Prostate gland (tissue), 2 donors: ENCODE results near the gene HBS1L. TPM values are rescaled to one million over a fixed set of nuclear protein-coding genes. Genes with fewer than 3 reads are reported as not detected.

Source experiments
- DNase-seq: peaks from one replicate; pipeline ENCODE4 v3.0.0-alpha.2; 2019; ENCODE audit warnings: low spot score
- H3K27ac ChIP-seq, 2 donors: fragments of 200-600 bp; sonication (generic); 2 replicates each; pipeline ENCODE4 v1.5.1; 2017 to 2019
- H3K27me3 ChIP-seq: fragments of 200-600 bp; sonication (generic); replicated peaks from 2 replicates; pipeline ENCODE4 v1.5.1; 2019; ENCODE audit not compliant: insufficient read depth
- H3K36me3 ChIP-seq, 2 donors: fragments of 200-600 bp; sonication (generic); 1 replicate in 1 of 2; 2 replicates in 1 of 2; pipeline versions ENCODE4 v1.5.1 to v1.8.1; 2017 to 2019
- H3K4me1 ChIP-seq: fragments of 200-600 bp; sonication (generic); replicated peaks from 2 replicates; pipeline ENCODE4 v1.5.1; 2019
- H3K4me3 ChIP-seq, 2 donors: fragments of 200-600 bp; sonication (generic); 2 replicates each; pipeline ENCODE4 v1.5.1; 2017 to 2019
- H3K9me3 ChIP-seq: fragments of 200-600 bp; sonication (generic); 2 replicates; pipeline ENCODE4 v1.5.1; 2017
- POLR2A ChIP-seq: fragments of 450-650 bp; IDR thresholded peaks from one replicate; pipeline ENCODE4 v1.6.1; 2016; ENCODE audit warnings: antibody characterized with exemption, mild to moderate bottlenecking
- POLR2AphosphoS5 ChIP-seq: sonication (generic); formaldehyde crosslinking; IDR thresholded peaks from one replicate; pipeline ENCODE4 v1.6.1; 2017; ENCODE audit warnings: antibody characterized with exemption
- WGBS: methylation state at CpG from one replicate; pipeline ENCODE4 v1.1.5; 2018; 5-methylcytosine and 5-hydroxymethylcytosine counted together
- intact Hi-C: fragments of 100-400 bp; cut with DNase I; formaldehyde crosslinking; loops from one replicate; pipeline ENCODE4 v1.14.2; 2022
- microRNA-seq: library from miRNA; unstranded; fragments of <30 nt; microRNA quantifications from one replicate; pipeline ENCODE4, GENCODE V29; 2016
- total RNA-seq, 2 donors: library from RNA; depleted of rRNA; stranded (reverse); fragments of >200 nt; gene quantifications; one replicate each; pipeline ENCODE4 v1.1.0, GENCODE V29; 2016
- TF ChIP-seq, protein P1 (sequence below), 4 experiments: fragments of 200-600 bp in 2 of 4; fragments of 450-650 bp in 2 of 4; sonication (generic) in 2 of 4; IDR thresholded peaks; 1 replicate in 3 of 4; 2 replicates in 1 of 4; pipeline ENCODE4 v1.5.1; 2016 to 2019; ENCODE audit warnings: antibody characterized with exemption in 4 of 4, mild to moderate bottlenecking in 2 of 4, moderate library complexity in 2 of 4

The HBS1L gene
- total RNA-seq, 2 donors from 2014 or later = 54.2 to 72.1 TPM

DNA sequence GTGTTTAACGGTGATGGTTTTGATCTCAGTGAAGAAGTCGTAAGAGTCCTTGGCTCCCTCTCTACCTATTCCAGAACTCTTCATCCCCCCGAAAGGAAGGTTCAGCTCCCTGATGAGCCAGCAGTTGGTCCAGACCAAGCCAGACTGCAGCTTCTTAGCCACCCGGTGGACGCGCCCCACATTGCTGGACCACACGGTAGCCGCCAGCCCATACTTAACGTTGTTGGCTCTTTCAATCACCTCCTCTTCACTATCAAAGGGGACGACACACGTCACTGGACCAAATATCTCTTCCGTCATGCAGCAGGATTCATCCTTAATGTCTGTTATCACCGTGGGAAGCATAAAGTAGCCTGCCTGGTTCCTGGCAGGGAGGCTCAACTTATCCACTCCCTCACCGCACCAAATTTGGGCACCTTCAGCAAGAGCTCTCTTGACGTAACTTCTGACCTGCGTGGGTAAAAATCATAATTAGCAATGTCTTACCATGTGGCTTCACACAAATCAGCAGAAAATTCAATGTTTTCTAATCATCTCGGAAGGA, 136.1 kb downstream of the HBS1L start:
- TF ChIP-seq POLR2AphosphoS5 (no peak), POLR2A (no peak)
- TF ChIP-seq, protein P1, sequence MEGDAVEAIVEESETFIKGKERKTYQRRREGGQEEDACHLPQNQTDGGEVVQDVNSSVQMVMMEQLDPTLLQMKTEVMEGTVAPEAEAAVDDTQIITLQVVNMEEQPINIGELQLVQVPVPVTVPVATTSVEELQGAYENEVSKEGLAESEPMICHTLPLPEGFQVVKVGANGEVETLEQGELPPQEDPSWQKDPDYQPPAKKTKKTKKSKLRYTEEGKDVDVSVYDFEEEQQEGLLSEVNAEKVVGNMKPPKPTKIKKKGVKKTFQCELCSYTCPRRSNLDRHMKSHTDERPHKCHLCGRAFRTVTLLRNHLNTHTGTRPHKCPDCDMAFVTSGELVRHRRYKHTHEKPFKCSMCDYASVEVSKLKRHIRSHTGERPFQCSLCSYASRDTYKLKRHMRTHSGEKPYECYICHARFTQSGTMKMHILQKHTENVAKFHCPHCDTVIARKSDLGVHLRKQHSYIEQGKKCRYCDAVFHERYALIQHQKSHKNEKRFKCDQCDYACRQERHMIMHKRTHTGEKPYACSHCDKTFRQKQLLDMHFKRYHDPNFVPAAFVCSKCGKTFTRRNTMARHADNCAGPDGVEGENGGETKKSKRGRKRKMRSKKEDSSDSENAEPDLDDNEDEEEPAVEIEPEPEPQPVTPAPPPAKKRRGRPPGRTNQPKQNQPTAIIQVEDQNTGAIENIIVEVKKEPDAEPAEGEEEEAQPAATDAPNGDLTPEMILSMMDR (IDR thresholded peaks at IDR 0.05) = no peak
- no peak overlapping the region for H3K4me3 ChIP-seq
- no peaks in the 10 kb centered on the region for H3K9me3 ChIP-seq
- intact Hi-C loops = no loop called here
- no peak overlapping the region for H3K27ac ChIP-seq
- H3K4me1 ChIP-seq = no peaks in the 10 kb centered on the region
- no peaks in the 10 kb centered on the region for H3K36me3 ChIP-seq
- H3K27me3 ChIP-seq = no peaks in the 10 kb centered on the region
- no peak for DNase-seq
- WGBS = 97% methylated on average over 17 of the region's 17 CpGs

DNA sequence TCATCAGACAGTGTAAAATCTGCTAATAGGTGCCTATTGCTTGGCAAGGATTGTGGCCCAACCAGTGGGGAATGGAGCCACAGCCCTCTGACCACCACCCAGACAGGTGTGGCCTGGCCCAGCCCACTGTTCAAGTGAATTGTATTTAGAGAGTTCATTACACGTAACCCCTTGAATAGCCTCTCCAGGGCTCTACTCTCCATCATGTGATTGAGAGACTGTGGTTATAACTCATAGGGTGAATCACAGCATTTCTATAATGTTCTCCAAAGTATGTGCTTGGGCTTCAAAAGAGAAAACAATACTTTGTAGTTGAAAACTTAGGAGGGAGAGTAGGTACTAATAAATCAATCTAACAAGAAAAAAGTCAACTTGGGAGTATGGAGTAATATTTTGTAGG, 143.1 kb downstream of the HBS1L start:
- intact Hi-C loops = no loop called here

DNA sequence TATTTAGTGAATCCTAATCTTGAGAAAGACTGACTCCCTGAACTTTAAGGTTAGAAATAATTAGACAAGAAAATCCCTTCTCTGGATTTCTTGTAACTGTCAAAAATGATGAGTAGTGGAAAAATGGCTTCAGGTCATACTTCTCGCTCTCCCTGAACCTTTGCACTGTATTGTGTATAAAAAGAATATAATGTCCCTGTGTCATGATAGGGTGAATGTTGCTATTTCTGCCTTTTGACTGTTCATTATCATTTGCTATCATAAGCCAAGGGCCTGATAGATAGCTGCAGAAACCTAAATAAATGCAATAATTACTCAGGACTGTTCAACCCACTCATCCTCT, 144.1 kb downstream of the HBS1L start:
- Histone ChIP-seq H3K9me3 (no peaks in the 10 kb centered on the region), H3K27ac (no peak overlapping the region), H3K36me3 (no peaks in the 10 kb centered on the region), H3K27me3 (no peaks in the 10 kb centered on the region), H3K4me3 (no peak overlapping the region), H3K4me1 (no peaks in the 10 kb centered on the region)
- WGBS = 65% methylated on average over 1 of the region's 1 CpG
- intact Hi-C loops = no loop called here
- no peak for DNase-seq
- TF ChIP-seq, protein P1 (IDR thresholded peaks at IDR 0.05) = no peak
- TF ChIP-seq POLR2AphosphoS5 (no peak), POLR2A (no peak)

More for the DNA sequence above, 143.1 kb downstream of the HBS1L start:
- Histone ChIP-seq H3K9me3 (no peaks in the 10 kb centered on the region), H3K27ac (no peak overlapping the region), H3K36me3 (no peaks in the 10 kb centered on the region), H3K4me3 (no peak overlapping the region), H3K27me3 (no peaks in the 10 kb centered on the region), H3K4me1 (no peaks in the 10 kb centered on the region)
- WGBS = 100% methylated on average over 1 of the region's 1 CpG
- DNase-seq = no peak
- no peak for TF ChIP-seq POLR2A
- TF ChIP-seq, protein P1 (IDR thresholded peaks at IDR 0.05) = no peak
- no peak for TF ChIP-seq POLR2AphosphoS5

Small RNA genes lying within 50 kb of the gene (microRNA-seq; reads per million reads assigned to microRNA genes)
- not detected for gene MIR3662

Other genes with a start within 250 kb of the HBS1L start
- gene ALDH8A1, start 104.7 kb downstream of the HBS1L start, total RNA-seq = 1 to 10 TPM in 1 of 2 donors, not detected in 1; 7.6 TPM
- gene MYB, start 126.5 kb upstream of the HBS1L start, total RNA-seq = 1 to 10 TPM; 4.3 to 7.2 TPM